ENCODE measurements around the gene ACSM2B.

DNA sequence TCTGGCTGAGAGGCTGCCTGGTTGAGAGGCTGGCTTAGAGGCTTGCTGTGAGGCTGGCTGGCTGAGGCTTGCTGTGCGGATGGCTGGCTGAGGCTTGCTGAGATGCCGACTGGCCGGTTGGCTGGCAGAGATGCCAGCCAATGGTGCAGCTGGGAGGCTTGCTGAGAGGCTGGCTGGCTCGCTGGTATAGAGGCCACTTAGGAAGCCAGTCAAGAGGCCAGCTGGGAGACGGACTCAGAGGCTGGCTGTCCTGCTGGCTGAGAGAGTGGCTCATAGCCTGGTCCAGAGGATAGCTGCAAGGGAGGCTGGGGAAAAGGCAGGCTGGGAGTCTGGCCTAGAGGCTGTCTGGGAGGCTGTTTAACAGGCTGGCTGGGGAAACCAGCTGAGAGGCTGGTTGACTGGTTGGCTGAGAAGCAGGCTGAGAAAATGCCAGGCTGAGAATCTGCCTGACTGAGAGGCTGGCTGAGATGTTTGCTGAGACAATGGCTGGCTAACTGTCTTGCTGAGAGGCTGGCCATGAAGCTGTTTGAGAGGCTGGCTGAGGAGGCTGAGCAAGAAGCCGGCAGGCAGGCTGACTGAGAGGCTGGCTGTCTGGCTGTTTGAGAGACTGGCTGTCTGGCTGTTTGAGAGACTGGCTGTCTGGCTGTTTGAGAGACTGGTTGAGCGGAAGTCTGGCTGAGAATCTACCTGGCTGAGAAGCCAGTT is 37.5 kb upstream of the ACSM2B start:
- TF ChIP-seq, protein P1, sequence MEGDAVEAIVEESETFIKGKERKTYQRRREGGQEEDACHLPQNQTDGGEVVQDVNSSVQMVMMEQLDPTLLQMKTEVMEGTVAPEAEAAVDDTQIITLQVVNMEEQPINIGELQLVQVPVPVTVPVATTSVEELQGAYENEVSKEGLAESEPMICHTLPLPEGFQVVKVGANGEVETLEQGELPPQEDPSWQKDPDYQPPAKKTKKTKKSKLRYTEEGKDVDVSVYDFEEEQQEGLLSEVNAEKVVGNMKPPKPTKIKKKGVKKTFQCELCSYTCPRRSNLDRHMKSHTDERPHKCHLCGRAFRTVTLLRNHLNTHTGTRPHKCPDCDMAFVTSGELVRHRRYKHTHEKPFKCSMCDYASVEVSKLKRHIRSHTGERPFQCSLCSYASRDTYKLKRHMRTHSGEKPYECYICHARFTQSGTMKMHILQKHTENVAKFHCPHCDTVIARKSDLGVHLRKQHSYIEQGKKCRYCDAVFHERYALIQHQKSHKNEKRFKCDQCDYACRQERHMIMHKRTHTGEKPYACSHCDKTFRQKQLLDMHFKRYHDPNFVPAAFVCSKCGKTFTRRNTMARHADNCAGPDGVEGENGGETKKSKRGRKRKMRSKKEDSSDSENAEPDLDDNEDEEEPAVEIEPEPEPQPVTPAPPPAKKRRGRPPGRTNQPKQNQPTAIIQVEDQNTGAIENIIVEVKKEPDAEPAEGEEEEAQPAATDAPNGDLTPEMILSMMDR (IDR thresholded peaks at IDR 0.05): no peak
- TF ChIP-seq POLR2A (IDR thresholded peaks at IDR 0.05): no peak
- no peak for TF ChIP-seq POLR2AphosphoS5 (IDR thresholded peaks at IDR 0.05)
